ENCODE results near the gene NRN1L. TPM values are rescaled to one million over a fixed set of nuclear protein-coding genes. Genes with fewer than 3 reads are reported as not detected.
A peak's percentile ranks its signal among the peaks of the same experiment; 100 is the strongest.
"Not testable (repeated sequence)": the region's sequence is repeated elsewhere in the genome, so short reads cannot be mapped to it uniquely, and the experiment has no call there.

The NRN1L gene
- polyA plus RNA-seq, 10 donors: 0.39 to 1.5 (median 0.53) TPM; not detected in 1

DNA sequence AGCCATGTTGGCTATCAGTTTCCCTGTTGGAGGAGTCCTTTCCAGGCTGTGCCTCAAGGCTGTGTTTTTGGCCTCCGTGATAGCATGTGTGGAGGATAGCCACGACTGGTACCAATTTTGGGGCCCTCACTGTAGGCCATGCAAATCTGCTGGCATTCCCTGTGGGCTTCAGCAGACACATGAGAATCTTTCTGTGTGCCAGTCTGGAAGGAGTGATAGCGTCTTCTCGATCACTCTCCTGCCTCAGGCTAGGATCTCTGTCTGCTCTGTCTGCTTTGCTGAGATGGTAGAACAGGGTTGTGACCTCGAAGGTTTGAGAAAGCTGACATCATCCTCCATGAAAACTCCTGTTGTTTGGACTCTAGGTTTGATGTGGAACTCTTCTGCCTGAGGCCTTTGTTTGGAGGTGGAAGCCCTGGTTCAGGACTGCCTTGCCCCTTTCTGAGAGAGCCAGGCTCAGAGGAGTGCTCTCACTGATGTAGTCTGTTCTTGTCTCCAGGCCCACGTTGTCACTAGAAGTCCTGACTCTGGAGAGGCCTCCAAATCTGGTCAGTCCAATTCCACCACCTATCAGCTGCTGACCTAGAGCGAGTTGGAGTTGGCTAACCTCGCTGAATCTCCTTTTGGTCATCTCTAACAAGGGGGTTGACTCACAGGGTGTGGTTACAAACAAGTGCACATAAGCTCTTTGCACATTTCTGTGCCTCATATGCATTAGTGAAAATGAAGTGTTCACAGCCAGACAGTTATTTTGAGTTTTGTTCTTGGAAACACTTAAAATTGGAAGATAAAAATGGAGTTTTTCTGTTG, 23.9 kb upstream of the NRN1L start:
- DNase-seq: no peak

GRCh38 chr16:67861877-67862276, 22.8 kb upstream of the NRN1L start:
- DNase-seq: no peak

- DNase-seq: peak; percentile 67 to 81 (median 78)
Measured at GRCh38 chr16:67862623-67863583, 21.8 kb upstream of the NRN1L start.

DNA sequence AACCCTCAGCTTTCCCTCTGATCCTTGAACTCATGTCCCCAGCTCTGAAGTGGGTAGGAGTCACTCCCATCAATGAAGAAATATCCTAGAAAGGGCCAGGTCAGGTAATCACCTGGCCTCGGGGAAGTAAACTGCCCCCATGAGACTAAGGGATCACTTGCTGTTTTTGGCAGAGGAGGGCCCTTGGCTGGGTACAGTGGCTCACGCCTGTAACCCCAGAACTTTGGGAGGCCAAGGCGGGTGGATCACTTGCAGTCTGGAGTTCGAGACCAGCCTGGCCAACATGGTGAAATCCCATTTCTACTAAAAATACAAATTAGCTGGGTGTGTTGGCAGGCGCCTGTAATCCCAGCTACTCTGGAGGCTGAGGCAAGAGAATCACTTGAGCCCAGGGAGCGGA, 20.6 kb upstream of the NRN1L start:
- DNase-seq: not testable (repeated sequence)

- no peak for DNase-seq
Measured at GRCh38 chr16:67864594-67864993, 20.1 kb upstream of the NRN1L start.

GRCh38 chr16:67865318-67865717, 19.4 kb upstream of the NRN1L start:
- DNase-seq: no peak

DNA sequence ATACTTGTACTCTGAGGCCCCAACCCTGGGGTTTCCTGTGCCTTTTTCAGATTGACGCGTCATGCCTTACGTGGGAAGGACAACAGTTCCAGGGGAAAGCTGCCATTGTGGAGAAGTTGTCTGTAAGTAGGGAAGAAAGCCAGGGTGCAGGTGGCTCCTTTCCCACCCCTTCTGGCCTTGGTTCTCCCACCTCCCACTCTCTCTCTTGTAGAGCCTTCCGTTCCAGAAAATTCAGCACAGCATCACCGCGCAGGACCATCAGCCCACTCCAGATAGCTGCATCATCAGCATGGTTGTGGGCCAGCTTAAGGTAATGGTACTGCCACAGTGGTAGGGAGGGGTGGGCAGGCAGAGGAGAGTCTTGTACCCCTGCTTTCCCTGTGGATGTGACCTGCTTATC, 16.4 kb upstream of the NRN1L start:
- DNase-seq: no peak

DNA sequence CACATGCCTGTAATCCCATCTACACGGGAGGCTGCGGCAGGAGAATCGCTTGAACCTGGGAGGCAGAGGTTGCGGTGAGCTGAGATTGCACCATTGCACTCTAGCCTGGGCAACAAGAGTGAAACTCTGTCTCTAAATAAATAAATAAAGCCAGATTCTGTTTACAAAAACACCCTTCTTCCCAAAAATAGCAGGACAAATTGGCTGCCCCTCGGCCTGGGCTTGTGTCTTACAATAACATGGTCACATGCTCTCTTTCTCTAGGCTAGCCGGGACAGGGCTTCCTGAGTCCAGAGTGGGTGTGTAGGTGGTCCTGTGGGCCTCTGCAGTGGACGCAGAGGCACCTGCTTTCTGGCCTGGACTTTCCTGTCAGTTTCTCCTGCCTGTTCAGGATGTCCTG, 15.0 kb upstream of the NRN1L start:
- no peak for DNase-seq

- no peak for DNase-seq
Measured at GRCh38 chr16:67871256-67871655, 13.4 kb upstream of the NRN1L start.

- no peak for DNase-seq
Measured at GRCh38 chr16:67872131-67872630, 12.5 kb upstream of the NRN1L start.

- DNase-seq: peak; percentile 66 to 91 (median 82)
Measured at GRCh38 chr16:67872631-67873434, 11.9 kb upstream of the NRN1L start, which contains the start of gene EDC4. TSS of gene EDC4 (plus strand) at chr16:67873052. CDS start at chr16:67873262, 210 bp downstream.

DNA sequence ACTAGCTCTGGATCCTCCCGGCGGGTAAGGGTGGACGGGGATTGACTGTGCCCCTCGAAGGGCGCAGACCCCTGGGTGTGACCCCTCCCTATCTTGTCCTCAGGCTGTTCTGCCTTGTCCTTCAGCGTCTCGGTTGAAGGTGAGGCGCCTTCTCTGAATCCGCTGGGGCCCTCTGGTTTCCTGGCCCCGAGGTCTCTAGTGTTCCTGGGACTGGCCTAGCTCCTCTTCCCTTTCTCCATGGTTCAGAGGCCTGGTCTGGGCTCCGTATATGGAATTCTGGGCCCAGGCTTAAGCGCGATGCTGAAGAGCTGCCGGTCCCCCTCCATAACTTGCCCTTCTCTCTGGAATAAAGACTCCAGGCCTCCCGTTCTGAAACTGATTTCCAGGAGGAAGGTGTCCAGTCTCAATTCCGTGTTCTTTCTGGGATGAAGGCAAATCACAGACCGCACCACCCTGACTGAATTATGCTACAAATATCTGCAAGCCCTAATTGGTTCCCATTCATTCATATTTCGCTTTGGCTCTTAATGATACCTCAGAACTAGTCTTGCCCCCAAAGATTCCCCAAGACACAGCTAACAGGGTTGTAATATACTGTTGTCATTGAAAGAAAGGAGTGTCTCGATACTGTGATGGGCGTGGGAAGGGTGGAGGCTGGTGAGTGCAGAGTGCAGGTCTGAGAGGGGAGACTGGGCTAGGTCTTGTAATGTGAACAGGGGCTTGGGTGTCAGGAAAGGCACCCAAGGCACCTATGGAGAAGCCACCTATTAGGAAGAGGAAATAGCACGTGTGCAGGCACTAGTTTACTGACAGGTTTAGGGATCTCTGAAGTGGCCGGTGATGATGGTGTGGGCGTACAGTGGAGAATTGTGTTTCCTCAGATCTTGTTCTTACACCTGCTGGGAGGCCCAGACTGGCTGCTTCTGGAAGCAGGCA, 11.0 kb upstream of the NRN1L start:
- no peak for DNase-seq

- DNase-seq: no peak
Measured at GRCh38 chr16:67874372-67874771, 10.3 kb upstream of the NRN1L start.

- no peak for DNase-seq
Measured at GRCh38 chr16:67877064-67877463, 7.6 kb upstream of the NRN1L start.

DNA sequence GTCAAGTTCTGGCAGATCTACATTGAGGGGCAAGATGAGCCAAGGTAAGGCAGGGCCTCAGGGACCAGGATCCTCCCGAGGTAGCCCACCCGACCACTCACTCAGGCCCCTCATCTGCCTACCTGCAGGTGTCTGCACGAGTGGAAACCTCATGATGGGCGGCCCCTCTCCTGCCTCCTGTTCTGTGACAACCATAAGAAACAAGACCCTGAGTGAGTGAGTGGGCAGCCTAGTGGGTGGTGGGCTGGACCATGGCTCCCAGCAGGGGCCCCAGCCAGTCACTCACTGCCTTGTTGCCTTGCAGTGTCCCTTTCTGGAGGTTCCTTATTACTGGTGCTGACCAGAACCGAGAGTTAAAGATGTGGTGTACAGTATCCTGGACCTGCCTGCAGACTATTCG, 6.5 kb upstream of the NRN1L start:
- no peak for DNase-seq

GRCh38 chr16:67878846-67879245, 5.8 kb upstream of the NRN1L start:
- no peak for DNase-seq

DNA sequence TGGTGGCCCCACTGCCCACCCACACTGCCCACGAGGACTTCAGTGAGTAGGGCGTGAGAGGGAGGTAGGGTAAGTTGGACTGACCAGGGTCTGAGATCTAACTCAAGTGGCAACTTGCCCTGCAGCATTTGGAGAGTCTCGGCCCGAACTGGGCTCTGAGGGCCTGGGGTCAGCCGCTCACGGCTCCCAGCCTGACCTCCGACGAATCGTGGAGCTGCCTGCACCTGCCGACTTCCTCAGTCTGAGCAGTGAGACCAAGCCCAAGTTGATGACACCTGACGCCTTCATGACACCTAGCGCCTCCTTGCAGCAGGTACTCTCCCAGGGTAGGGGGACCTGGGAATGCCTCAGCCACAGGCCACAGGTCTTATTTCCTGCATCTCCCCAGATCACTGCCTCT, 5.2 kb upstream of the NRN1L start:
- DNase-seq: no peak

- DNase-seq: no peak
Measured at GRCh38 chr16:67879936-67880335, 4.7 kb upstream of the NRN1L start.

DNA sequence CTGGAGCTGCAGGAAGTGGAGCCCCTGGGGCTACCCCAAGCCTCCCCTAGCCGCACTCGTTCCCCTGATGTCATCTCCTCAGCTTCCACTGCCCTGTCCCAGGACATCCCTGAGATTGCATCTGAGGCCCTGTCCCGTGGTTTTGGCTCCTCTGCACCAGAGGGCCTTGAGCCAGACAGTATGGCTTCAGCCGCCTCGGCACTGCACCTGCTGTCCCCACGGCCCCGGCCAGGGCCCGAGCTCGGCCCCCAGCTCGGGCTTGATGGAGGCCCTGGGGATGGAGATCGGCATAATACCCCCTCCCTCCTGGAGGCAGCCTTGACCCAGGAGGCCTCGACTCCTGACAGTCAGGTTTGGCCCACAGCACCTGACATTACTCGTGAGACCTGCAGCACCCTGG, 4.1 kb upstream of the NRN1L start:
- no peak for DNase-seq

DNA sequence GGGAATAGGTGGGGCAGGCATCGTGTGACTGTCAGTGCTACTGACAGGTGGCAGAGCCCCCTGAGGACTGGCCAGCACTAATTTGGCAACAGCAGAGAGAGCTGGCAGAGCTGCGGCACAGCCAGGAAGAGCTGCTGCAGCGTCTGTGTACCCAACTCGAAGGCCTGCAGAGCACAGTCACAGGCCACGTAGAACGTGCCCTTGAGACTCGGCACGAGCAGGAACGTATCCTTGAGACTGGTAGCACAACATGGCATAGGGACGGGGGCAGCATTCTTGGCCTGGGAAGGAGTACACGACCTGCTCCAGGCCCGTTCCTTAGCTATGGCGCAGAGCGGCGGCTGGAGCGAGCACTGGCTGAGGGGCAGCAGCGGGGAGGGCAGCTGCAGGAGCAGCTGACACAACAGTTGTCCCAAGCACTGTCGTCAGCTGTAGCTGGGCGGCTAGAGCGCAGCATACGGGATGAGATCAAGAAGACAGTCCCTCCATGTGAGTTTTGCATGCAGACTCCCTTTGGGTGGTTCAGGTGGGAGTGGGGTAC, 3.0 kb upstream of the NRN1L start:
- peak; percentile 56 to 73 (median 65) for DNase-seq
